Posterior vena cava (tissue), 2 donors: ENCODE measurements around the gene TMEM170A. TPM values are rescaled to one million over a fixed set of nuclear protein-coding genes. Genes with fewer than 3 reads are reported as not detected.
"Not testable (repeated sequence)": the region's sequence is repeated elsewhere in the genome, so short reads cannot be mapped to it uniquely, and the experiment has no call there.

ENCODE experiments used
- DNase-seq: peaks from one replicate; pipeline ENCODE4 v3.0.0-alpha.2; 2020; ENCODE audit warnings: low spot score
- intact Hi-C, 2 donors: fragments of 100-400 bp; cut with DNase I; formaldehyde crosslinking; loops; one replicate each; pipeline versions ENCODE4 v1.14.1 to v1.14.2; 2022 to 2023
- total RNA-seq, 2 donors: library from RNA; stranded (reverse); fragmentation: NEBNext Ultra II Directional; extraction: Animal tissue kit (Norgen Biotek cat#: 25700); gene quantifications; one replicate each; pipeline ENCODE4 v1.2.1, GENCODE V29; 2021
- donor health status: DM: yes; HTN: yes; CAD: no.
- donor health status: DM: yes; HTN: yes; CAD: no.

TMEM170A gene
- total RNA-seq, 2 donors from 2014 or later, result 14.3 to 16.9 TPM

DNA sequence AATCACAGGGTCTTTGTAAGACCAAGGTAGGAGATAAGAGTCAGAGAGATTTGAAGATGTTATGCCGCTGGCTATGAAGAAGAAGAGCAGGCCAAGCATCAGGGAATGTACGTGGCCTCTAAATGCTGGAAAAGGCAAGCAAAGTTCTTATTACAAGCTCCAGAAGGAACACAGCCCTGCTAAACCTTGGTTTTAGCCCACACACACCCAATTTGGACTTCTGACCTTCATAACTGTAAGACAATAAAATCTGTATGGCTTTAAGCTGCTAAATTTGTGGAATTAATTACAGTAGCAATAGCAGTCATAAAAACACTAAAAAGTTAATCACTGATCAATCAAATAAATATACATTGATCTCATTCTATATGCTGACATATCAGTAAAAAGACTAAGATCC lies 6.0 kb downstream of the TMEM170A start:
- intact Hi-C loops, result no loop called here
- DNase-seq, result no peak

DNA sequence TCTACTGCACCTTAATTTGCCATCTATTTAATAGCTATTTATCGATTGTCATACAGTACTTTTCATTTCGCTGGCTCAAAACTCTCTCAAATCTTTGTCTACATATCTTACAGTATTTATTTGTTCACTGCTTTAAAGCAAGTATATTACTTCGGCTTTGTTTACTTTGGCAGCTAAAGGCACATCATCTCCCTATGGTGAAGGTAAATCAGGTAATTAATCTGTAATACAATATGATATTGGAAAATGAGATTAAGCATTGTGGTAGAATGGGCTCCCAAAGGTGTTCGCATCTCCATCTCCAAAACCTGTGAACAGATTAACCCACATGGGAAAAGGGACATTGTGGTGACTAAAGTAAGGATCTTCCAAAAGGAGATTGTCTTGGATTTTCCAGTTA lies 6.5 kb downstream of the TMEM170A start:
- intact Hi-C loops, result no loop called here

DNA sequence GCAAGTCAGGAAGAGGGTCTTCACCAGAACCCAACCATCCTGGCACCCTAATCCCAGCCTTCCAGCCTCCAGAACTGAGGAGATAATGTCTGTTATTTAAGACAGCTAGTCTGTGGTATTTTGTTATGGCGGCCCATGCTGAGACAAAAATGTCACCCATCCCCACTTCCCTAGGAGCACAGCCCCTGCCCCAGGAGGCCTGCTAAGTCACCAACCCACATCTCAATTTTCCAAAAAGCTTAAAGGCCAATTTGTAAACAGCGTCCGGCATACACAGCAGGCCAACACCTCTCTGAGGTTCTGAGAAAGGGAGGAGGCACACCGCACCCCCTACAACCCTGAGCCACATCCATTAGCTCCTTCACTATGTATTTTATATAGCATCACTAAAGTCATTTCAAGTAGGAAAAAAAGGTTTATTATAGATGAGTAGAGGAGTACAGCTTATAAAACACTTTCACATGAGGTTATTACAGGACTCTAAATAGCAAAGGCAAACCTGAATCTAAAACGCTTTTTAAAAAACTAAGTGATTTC lies 6.9 kb downstream of the TMEM170A start:
- intact Hi-C loops, result no loop called here
- DNase-seq, result peak; percentile 34

More for the DNA sequence above, 6.5 kb downstream of the TMEM170A start:
- no peak for DNase-seq

DNA sequence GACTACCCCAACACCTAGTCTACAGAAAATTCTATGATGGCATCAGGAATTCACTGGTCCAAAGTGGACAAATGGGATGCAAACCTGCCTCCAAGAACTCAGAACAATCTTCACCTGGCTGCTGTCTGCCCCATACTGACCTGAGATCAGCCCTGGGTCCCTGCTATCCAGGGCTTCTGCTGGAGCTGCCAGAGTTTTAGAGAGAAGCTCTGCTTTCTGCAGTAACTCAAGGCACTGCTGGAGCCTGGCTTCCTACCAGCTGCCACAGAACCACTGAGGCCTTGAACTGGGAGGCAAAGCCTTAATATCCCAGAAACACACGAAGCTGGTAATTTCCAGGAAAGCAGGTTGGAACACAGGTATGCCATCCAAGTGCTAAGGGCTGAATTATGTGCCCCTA lies 7.5 kb downstream of the TMEM170A start:
- peak; percentile 28 for DNase-seq
- intact Hi-C loops, result no loop called here

DNA sequence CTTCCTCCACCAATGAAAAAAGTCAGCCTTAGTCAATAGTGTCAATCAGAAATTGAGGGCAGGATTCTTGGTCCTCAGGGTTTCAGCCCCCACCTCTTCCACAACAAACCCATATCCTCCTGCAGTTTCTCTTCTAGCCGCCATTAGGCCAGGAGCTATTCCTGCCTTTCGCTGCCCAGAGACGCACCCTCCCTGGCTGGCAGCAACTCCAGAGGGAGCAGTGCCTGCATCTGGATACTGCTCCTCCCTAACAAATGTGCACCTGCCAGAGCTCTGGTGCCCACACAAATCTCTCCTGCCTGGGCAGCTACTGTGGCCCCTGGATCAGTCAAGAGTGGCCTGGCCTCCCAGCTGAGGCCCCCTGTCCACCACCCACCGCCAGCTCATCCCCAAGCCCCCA lies 8.0 kb downstream of the TMEM170A start:
- DNase-seq, result peak; percentile 41

DNA sequence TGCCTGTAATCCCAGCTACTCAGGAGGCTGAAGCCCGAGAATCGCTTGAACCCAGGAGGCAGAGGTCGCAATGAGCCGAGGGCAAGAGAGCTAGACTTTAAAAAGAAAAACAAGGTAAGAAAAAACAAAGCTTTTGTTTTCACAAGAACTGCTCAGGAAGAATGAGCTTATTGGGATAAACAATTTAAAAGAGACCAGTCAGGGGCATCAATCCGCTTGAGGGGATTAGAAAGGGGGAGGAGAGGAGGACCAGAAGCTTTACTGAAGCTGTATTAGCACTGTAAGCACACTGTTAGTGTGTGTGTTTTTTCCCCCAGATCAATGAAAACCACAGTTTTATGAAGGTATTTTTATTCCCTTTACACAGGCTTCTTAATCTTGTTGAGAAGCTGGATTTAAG lies 8.8 kb downstream of the TMEM170A start:
- intact Hi-C loops, result no loop called here

More for the DNA sequence above, 8.0 kb downstream of the TMEM170A start:
- intact Hi-C loops, result not testable (repeated sequence)

DNA sequence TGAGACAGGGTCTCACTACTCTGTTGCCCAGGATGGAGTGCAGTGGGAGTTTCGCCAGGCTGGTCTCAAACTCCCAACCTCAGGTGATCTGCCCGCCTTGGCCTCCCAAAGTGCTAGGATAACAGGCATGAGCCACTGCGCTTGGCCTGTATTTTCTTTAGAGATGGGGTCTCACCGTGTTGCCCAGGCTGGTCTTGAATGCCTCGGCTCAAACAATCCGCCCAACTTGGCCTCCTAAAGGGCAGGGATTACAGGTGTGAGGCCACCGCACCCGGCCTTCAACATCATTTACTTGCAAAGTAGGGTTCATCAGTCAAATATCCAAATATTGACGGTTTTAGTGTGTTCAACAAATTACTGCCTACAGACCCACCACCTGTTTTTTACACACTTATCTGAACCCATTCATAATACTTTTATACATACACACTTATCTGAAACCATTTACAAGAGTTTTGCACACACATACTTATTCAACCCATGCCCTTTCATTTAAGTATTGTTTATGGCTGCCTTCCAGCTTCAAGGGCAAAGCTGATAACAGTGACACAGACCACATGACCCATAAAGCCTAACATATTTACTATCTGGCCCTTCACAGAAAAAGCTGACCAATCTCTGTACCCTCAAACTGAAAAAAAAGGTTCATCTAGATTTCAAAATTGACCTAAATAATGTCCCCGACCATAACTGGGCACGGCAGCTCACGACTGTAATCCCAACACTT lies 11.9 kb downstream of the TMEM170A start:
- peak; percentile 67 for DNase-seq
- intact Hi-C loops, result no loop called here

More for the DNA sequence above, 8.8 kb downstream of the TMEM170A start:
- no peak for DNase-seq

DNA sequence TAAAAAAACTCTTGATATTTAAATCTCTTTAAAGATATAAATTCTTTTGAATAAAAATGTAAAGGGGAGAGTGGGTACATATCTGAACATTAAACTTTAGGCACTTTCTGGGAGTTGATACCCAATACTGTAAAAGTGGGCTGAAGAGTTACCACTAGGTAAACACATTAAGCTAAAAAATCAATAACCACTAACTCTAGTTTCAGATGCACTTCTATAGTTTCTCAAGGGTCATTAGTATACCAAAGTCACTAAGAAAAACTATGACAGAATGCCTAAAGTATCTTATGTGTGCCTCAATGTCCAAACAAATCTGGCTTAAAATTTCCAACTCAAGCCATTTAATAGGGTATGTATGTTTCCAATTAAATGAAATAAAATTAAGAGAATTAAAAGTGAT lies 18.1 kb downstream of the TMEM170A start:
- DNase-seq, result no peak
- intact Hi-C loops, result no loop called here

DNA sequence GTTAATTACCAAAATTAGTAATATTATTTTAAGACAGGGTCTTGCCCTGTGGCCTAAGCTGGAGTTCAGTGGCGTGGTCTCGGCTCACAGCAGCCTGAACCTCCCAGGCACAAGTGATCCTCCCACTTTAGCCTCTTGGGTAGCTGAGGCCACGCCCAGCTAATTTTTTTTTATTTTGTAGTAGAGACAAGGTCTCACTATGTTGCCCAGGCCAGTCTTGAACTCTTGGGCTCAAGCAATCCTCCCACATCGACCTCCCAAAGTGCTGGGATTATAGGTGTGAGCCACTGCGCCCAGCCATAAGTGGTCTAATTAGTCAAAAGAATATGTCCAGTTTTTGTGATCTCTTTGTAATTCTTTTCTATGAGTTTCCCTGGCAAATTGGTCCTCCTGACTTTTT lies 19.2 kb downstream of the TMEM170A start:
- intact Hi-C loops, result no loop called here
- no peak for DNase-seq

DNA sequence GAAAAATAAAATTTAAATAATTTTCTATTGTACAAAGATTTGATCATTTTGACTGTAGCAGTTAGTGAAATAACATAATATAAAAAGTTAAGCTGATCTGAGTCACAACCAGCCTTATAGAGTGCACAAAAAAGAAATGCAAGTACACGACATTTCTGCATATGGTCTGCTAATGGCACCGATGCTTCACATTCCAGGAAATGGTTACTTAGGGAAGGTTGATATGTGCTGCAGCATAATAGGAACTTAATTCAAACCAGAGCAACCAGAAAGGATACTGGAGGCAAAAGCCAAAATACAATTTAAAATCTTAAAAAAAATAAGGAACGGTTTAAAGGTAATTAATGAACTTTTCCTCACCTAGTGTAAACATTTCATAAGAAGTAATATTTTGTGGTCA lies 21.2 kb downstream of the TMEM170A start:
- intact Hi-C loops, result no loop called here
- DNase-seq, result no peak

DNA sequence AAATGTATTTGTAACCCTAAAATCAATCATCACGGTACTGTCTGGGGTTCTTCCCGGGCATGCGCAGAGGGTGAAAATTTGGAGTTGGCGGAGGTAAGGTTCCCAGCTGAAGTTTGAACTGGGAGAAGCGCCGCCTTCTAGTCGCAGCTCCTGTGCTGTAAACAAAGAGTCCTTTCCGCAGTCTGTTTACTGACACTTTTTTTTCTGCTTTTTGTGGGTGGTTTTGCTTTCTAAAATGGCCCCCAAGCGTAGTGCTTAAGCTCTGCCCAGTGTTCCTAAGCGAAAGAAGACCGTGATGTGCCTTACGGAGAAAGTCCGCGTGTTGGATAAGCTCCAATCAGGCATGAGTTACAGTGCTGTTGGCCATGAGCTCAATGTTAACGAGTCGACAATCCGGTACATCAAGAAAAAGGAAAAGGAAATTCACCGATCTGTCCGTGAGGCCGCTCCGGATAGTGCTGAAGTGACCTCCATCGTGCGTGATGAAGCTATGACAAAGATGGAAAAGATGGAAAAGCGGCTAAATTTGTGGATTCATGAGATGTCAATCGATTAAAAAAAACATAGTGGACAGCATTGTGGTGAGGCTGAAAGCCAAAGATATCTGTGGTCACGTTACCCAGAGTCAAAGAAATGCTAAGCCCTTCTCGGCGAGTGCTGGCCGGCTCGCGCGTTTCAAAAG lies 30.6 kb downstream of the TMEM170A start:
- DNase-seq, result peak; percentile 86
- intact Hi-C loops, result no loop called here

DNA sequence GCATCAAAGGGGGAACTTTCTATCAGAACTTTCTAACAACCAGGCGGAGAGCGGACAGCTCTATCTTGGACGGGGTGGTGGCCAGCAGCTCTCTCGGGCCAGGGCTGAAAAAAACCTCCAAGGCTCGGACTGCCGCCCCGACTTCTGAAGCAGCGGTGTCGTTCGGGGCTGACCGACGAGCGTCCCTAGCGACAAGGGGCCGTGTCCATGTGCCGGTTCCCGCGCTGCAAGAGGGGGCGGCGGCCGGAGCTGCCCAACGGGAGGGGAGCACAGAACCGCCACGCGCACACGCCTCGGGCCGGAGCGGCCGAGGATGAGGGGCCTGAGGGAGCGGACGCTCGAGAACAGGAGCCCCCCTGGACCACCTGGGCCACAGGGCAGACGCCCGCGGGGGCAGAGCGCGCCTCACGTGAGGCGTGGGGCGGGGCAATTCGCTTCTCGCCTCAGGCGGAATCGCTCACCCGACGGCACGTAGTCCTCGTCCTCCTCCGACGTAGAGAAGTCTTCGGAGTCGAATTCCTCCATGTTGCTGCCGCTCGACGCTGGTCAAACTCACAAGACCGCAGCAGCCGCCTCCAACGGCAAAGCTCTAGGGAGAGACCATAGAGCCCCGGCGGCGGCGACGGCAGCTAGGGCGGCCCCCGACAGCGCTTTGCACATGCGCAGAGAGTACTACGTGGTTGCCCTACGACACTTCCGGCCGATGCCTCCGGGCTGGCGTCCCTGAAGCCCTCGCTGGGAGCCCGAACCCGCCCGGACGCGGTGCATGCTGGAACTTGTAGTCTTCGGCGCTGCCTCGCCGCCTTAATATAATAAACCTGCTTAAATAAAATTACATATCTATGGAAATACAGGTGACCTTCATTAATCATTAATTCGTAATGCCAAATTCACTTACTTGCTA lies 31.4 kb downstream of the TMEM170A start, which contains the start of gene CFDP1:
CFDP1 (minus strand) TSS at position 676 of the 904 bp plus-strand sequence; CDS start at position 525, 151 bp downstream.
- intact Hi-C loops, result no loop called here
- peak; percentile 99 for DNase-seq

DNA sequence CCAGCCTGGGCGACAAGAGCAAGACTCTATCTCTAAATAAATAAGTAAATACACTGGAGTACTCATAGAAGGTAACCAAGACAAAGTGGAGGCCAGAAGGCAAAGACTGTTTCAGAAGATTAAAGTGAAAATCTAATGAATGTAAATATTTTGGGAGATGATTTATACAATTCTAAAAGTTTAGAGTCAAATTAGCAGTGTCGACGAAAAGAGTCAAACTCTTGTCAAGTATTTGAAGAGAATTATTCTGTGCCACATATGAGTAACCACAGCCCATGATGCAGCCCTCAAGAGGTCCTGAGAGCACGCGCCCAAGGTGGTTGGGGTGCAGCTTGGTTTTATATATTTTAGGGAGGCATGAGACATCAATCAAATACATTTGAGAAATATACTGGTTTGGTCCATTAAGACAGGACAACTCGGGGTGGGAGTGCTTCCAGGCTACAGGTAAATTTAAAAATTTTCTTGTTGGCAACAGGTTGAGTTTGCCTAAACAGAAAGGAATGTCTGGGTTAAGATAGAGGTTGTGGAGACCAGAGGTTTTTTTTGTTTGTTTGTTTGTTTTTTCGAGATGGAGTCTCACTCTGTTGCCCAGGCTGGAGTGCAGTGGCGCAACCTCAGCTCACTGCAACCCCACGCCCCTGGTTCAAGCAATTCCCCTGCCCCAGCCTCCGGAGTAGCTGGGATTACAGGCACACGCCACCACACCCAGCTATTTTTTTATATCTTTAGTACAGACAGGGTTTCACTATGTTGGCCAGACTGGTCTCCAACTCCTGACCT lies 34.7 kb downstream of the TMEM170A start:
- no peak for DNase-seq
- intact Hi-C loops, result no loop called here

DNA sequence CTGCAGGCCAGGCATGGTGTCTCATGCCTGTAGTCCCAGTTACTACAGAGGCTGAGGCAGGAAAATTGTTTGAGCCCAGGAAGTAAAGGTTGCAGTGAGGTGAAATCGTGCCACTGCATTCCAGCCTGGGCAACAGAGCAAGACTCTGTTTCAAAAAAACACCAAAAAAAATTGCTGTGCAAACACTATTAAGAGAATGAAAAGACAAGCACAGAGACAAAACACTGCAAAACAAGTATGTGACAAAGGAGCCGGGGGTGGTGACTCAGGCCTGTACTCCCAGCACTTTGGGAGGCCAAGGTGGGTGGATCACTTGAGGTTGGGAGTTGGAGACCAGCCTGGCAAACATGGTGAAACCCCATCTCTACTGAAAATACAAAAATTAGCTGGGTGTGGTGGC lies 38.0 kb downstream of the TMEM170A start:
- DNase-seq, intact Hi-C loops: not testable (repeated sequence)

DNA sequence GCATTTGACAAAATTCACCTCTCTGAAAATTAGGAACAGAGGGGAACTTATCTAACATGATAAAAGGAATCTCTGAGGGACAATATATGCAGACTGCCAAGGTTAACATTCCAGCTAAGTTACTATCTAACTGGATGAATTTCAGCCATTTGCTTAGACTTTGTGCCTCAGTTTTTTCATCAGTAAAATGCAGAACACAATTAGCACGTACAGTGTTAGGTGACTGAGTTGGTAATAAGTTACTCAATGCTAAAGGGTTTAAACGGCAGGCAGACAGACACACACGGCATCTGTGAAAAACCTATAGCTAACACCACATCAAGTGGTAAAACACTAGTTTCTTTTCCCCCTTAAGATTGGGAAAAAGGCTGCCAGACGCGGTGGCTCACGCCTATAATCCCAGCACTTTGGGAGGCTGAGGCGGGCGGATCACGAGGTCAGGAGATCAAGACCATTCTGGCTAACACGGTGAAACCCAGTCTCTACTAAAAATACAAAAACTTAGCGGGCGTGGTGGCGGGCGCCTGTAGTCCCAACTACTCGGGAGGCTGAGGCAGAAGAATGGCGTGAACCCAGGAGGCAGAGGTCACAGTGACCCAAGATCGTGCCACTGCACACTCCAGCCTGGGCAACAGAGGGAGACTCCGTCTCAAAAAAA lies 40.3 kb downstream of the TMEM170A start:
- intact Hi-C loops, DNase-seq: not testable (repeated sequence)

DNA sequence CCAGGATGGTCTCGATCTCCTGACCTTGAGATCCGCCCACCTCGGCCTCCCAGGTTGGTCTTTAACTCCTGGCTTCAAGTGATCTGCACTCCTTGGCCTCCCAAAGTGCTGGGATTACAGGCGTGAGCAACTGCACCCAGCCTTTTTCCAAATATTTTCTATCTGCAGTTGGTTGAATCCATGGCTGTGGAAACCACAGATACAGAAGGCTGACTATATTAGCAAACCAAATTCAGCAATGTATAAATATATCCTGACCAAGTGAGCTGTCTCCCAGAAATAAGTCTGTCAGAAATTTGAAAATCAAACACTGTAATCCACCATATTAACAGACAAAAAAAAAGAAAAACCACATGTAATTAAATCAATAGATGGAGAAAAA lies 40.8 kb downstream of the TMEM170A start:
- intact Hi-C loops, result no loop called here
- DNase-seq, result no peak

DNA sequence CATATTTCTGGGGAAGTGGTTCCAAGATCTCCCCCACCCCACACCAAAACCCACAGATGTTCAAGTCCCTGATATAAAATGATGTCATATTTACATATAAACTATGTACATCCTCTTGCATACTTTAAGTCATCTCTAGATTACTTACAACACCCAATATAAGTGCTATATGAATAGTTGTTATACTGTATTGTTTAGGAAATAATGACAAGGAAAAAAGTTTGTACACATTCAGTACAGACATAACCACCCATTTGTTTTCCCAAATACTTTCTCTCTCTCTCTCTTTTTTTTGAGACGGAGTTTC lies 42.7 kb downstream of the TMEM170A start:
- intact Hi-C loops, result no loop called here
- DNase-seq, result no peak

DNA sequence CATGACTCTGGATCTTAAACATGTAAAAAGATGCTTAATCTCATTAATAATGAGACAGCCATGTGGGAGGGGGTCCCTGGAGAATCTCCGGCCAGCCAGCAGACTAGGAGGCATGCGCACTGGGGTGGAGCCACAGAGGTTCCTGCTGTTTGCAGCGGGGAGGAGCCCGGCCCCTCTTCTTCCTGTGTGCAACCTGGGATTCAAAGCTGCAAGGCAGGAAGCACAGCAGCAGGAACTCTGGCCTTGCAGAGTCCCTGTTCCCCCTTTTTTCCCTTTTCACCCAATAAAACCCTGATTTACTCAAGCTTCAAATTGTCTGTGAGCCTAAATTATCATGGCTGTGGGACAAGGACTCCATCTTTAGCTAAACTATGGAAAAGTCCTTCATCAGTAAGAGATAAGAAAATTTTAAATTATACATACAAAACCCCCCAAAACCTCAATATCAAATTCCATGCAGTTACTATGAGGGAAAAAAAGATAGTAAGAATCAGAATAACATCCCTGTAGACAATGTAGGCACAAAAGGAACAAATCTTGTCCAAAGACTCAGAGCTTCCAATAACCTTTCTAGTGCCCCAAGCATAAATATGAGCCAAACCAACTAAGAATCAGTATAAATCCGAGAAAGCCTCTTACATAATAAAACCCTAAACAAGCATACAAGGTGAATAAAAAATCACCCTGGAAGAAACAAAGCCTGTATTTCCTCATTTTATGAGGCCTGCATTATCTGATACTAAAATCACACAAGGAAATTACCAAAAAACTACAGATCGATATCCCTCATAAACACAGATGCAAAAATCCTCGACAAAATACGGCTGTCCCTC lies 43.3 kb downstream of the TMEM170A start:
- peak; percentile 88 for DNase-seq

More for the DNA sequence above, 43.3 kb downstream of the TMEM170A start:
- intact Hi-C loops, result no loop called here
